NCI-H2081 treated with DMSO at 0.1 percent for 48 hours (cell line): Measurements from ENCODE around the gene PNPLA2.

ENCODE experiments used
- DNase-seq: peaks from one replicate; lab custom pipeline; 2025; lab: John Stamatoyannopoulos, UW

PNPLA2 gene

GRCh38 chr11:860234-861104, 41.8 kb downstream of the PNPLA2 start:
- DNase-seq = no peak

- no peak for DNase-seq
Observed at GRCh38 chr11:861105-861479, 42.4 kb downstream of the PNPLA2 start.

GRCh38 chr11:862081-862661, 43.5 kb downstream of the PNPLA2 start:
- no peak for DNase-seq

- DNase-seq = no peak
Observed at GRCh38 chr11:862696-863022, 43.9 kb downstream of the PNPLA2 start.

- no peak for DNase-seq
Observed at GRCh38 chr11:863023-863909, 44.6 kb downstream of the PNPLA2 start.

- DNase-seq = no peak
Observed at GRCh38 chr11:863910-864827, 45.5 kb downstream of the PNPLA2 start.

- DNase-seq = no peak
Observed at GRCh38 chr11:864898-865297, 46.2 kb downstream of the PNPLA2 start.

GRCh38 chr11:865462-866430, 47.0 kb downstream of the PNPLA2 start:
- DNase-seq = no peak

- DNase-seq = no peak
Observed at GRCh38 chr11:866481-866880, 47.8 kb downstream of the PNPLA2 start.

GRCh38 chr11:867856-868358, 49.2 kb downstream of the PNPLA2 start:
- DNase-seq = no peak

- DNase-seq = no peak
Observed at GRCh38 chr11:868394-868793, 49.7 kb downstream of the PNPLA2 start.

- no peak for DNase-seq
Observed at GRCh38 chr11:868802-869201, 50.1 kb downstream of the PNPLA2 start.

GRCh38 chr11:869399-870126, 50.8 kb downstream of the PNPLA2 start:
- no peak for DNase-seq

GRCh38 chr11:870127-870413, 51.4 kb downstream of the PNPLA2 start:
- no peak for DNase-seq

GRCh38 chr11:870418-870817, 51.7 kb downstream of the PNPLA2 start:
- no peak for DNase-seq

GRCh38 chr11:871472-871871, 52.8 kb downstream of the PNPLA2 start:
- no peak for DNase-seq

- no peak for DNase-seq
Observed at GRCh38 chr11:872799-873198, 54.1 kb downstream of the PNPLA2 start.

GRCh38 chr11:873706-874105, 55.0 kb downstream of the PNPLA2 start:
- DNase-seq = no peak
